Common myeloid progenitor, CD34-positive (primary cell): ENCODE measurements around the gene DMWD.
A peak's percentile ranks its signal among the peaks of the same experiment; 100 is the strongest.

Source experiments
- CTCF ChIA-PET: fragments of 350-600 bp; sonication (Branson Sonifier 250); formaldehyde crosslinking; loops from one replicate; lab custom pipeline; 2021; ENCODE audit warnings: antibody characterized with exemption; lab: Charles Lee
- POLR2A ChIA-PET: fragments of 350-600 bp; sonication (Branson Sonifier 250); formaldehyde crosslinking; loops from one replicate; lab custom pipeline; 2021; ENCODE audit warnings: antibody characterized with exemption; lab: Charles Lee
- DNase-seq, 3 donors: peaks; one replicate each; pipeline versions ENCODE4 v3.0.0 to v3.0.0-alpha.2; 2013
- H3K27ac ChIP-seq, 2 experiments: 1 replicate in 1 of 2; 2 replicates in 1 of 2; pipeline ENCODE4 v1.7.0; 2013; ENCODE audit warnings: inconsistent platforms in 2 of 2, low read length in 2 of 2, mild to moderate bottlenecking in 2 of 2, low read depth in 1 of 2, moderate library complexity in 1 of 2; ENCODE audit not compliant: severe bottlenecking in 2 of 2, insufficient read depth in 1 of 2, poor library complexity in 1 of 2
- H3K27me3 ChIP-seq, 5 experiments: replicated peaks in 2 of 5; 1 replicate in 3 of 5; 2 replicates in 2 of 5; pipeline versions ENCODE4 v1.6.1 to v1.7.0; 2013; ENCODE audit warnings: low read length in 4 of 5, mild to moderate bottlenecking in 2 of 5, moderate library complexity in 2 of 5, inconsistent platforms in 1 of 5; ENCODE audit not compliant: insufficient read depth in 5 of 5, control insufficient read depth in 4 of 5
- H3K36me3 ChIP-seq, 4 experiments: 1 replicate in 2 of 4; 2 replicates in 2 of 4; pipeline versions ENCODE4 v1.6.1 to v1.7.0; 2013; ENCODE audit warnings: low read length in 3 of 4, control low read depth in 1 of 4, mild to moderate bottlenecking in 1 of 4; ENCODE audit not compliant: control insufficient read depth in 4 of 4, insufficient read depth in 4 of 4
- H3K4me1 ChIP-seq, 4 experiments: 1 replicate in 3 of 4; 2 replicates in 1 of 4; pipeline versions ENCODE4 v1.6.1 to v1.7.1; 2013; ENCODE audit warnings: low read length in 3 of 4, mild to moderate bottlenecking in 3 of 4, control low read depth in 1 of 4, inconsistent platforms in 1 of 4, moderate library complexity in 1 of 4; ENCODE audit not compliant: control insufficient read depth in 4 of 4, insufficient read depth in 4 of 4; ENCODE audit errors: control extremely low read depth in 1 of 4
- H3K4me3 ChIP-seq, 7 experiments: 1 replicate in 4 of 7; 2 replicates in 3 of 7; pipeline versions ENCODE4 v1.5.1 to v1.7.0; 2013; ENCODE audit warnings: mild to moderate bottlenecking in 7 of 7, low read length in 6 of 7, moderate library complexity in 6 of 7, inconsistent platforms in 2 of 7, low read depth in 2 of 7, control low read depth in 1 of 7; ENCODE audit not compliant: insufficient read depth in 4 of 7, control insufficient read depth in 1 of 7; ENCODE audit errors: extremely low read depth in 1 of 7
- H3K9me3 ChIP-seq, 5 experiments: 1 replicate in 4 of 5; 2 replicates in 1 of 5; pipeline versions ENCODE4 v1.6.1 to v1.7.1; 2013; ENCODE audit warnings: low read length in 4 of 5, mild to moderate bottlenecking in 2 of 5, inconsistent platforms in 1 of 5, low read depth in 1 of 5, moderate library complexity in 1 of 5; ENCODE audit not compliant: control insufficient read depth in 4 of 5, insufficient read depth in 2 of 5; ENCODE audit errors: control extremely low read depth in 1 of 5
- WGBS: methylation state at CpG from one replicate; pipeline ENCODE4 v1.1.5; 2013; ENCODE audit not compliant: insufficient coverage; 5-methylcytosine and 5-hydroxymethylcytosine counted together

DMWD gene

GRCh38 chr19:45791744-45792469 is 738 bp downstream of the DMWD start:
- 8% methylated on average over 30 of the region's 31 CpGs for WGBS
- Histone ChIP-seq H3K4me1 (peaks cover 4 to 34% (median 30%) of the 10 kb centered on the region in 4 experiments), H3K27ac (no peak overlapping the region), H3K9me3 (no peaks in the 10 kb centered on the region), H3K36me3 (peaks cover 0 to 3% (median 0%) of the 10 kb centered on the region in 4 experiments), H3K4me3 (peak overlapping the region; percentile 22 to 77 (median 53)), H3K27me3 (peaks cover 0 to 67% (median 33%) of the 10 kb centered on the region in 5 experiments)
- CTCF ChIA-PET: interaction anchor here (0.9 to 15.0 kb wide), 3 partner anchors 10 to 20 kb away, joined by 3 to 138 read pairs (median 3); partner anchors contain the start of gene SIX5
- no peak for DNase-seq
- POLR2A ChIA-PET: interaction anchor here (0.6 kb wide), 1 partner anchor 18 kb away, joined by 5 read pairs; no protein-coding TSS in a partner anchor

GRCh38 chr19:45790942-45791341 is 1.7 kb downstream of the DMWD start:
- Histone ChIP-seq H3K36me3 (peaks cover 0 to 3% (median 0%) of the 10 kb centered on the region in 4 experiments), H3K9me3 (no peaks in the 10 kb centered on the region), H3K27me3 (peaks cover 0 to 68% (median 35%) of the 10 kb centered on the region in 5 experiments), H3K4me1 (peaks cover 4 to 34% (median 30%) of the 10 kb centered on the region in 4 experiments), H3K27ac (no peak overlapping the region), H3K4me3 (no peak overlapping the region)
- ChIA-PET CTCF (interaction anchor here (1.6 to 15.0 kb wide), 2 partner anchors 11 to 19 kb away, joined by 3 to 138 read pairs; partner anchors contain the start of gene SIX5), POLR2A (no interaction called here)
- peak; percentile 89 to 94 (median 93) for DNase-seq
- WGBS: 0% methylated on average over 6 of the region's 8 CpGs

GRCh38 chr19:45789035-45789786 is 3.4 kb downstream of the DMWD start:
- no peak overlapping the region for H3K4me3 ChIP-seq
- CTCF ChIA-PET: interaction anchor here (1.2 to 15.0 kb wide), 5 partner anchors 9 to 18 kb away, joined by 3 to 138 read pairs (median 4); partner anchors contain the start of gene SIX5
- peaks cover 0 to 3% (median 0%) of the 10 kb centered on the region in 4 experiments for H3K36me3 ChIP-seq
- WGBS: 96% methylated on average over 12 of the region's 15 CpGs
- no peak overlapping the region for H3K27ac ChIP-seq
- H3K4me1 ChIP-seq: peaks cover 4 to 34% (median 30%) of the 10 kb centered on the region in 4 experiments
- POLR2A ChIA-PET: no interaction called here
- no peak for DNase-seq
- no peaks in the 10 kb centered on the region for H3K9me3 ChIP-seq
- H3K27me3 ChIP-seq: peaks cover 0 to 68% (median 34%) of the 10 kb centered on the region in 5 experiments

GRCh38 chr19:45786533-45786894 is 6.1 kb downstream of the DMWD start:
- Histone ChIP-seq H3K27ac (no peak overlapping the region), H3K4me1 (peaks cover 0 to 12% (median 11%) of the 10 kb centered on the region in 4 experiments), H3K27me3 (peaks cover 0 to 79% (median 29%) of the 10 kb centered on the region in 5 experiments), H3K36me3 (peaks cover 0 to 3% (median 0%) of the 10 kb centered on the region in 4 experiments), H3K9me3 (no peaks in the 10 kb centered on the region), H3K4me3 (no peak overlapping the region)
- WGBS: 97% methylated on average over 16 of the region's 21 CpGs
- ChIA-PET CTCF (interaction anchor here (2.2 to 15.0 kb wide), 2 partner anchors 13 to 15 kb away, joined by 7 to 138 read pairs; partner anchors contain the start of gene SIX5), POLR2A (no interaction called here)
- DNase-seq: no peak

- DNase-seq: peak in 1 of 3 donors; percentile 15
- Histone ChIP-seq H3K9me3 (no peaks in the 10 kb centered on the region), H3K4me1 (peaks cover 0 to 9% (median 6%) of the 10 kb centered on the region in 4 experiments), H3K27me3 (peaks cover 0 to 84% (median 26%) of the 10 kb centered on the region in 5 experiments), H3K36me3 (peaks cover 0 to 3% (median 0%) of the 10 kb centered on the region in 4 experiments), H3K27ac (no peak overlapping the region), H3K4me3 (no peak overlapping the region)
- ChIA-PET CTCF (interaction anchor here (2.2 to 15.0 kb wide), 2 partner anchors 13 to 14 kb away, joined by 7 to 138 read pairs; partner anchors contain the start of gene SIX5), POLR2A (no interaction called here)
- 95% methylated on average over 52 of the region's 57 CpGs for WGBS
Observed at GRCh38 chr19:45785781-45786532, 6.7 kb downstream of the DMWD start.

- DNase-seq: no peak
- peaks cover 0 to 93% (median 28%) of the 10 kb centered on the region in 5 experiments for H3K27me3 ChIP-seq
- ChIA-PET CTCF (interaction anchor here (2.2 kb wide), 1 partner anchor 14 kb away, joined by 7 read pairs; no protein-coding TSS in a partner anchor), POLR2A (no interaction called here)
- H3K4me3 ChIP-seq: no peak overlapping the region
- H3K4me1 ChIP-seq: peaks cover 0 to 6% (median 0%) of the 10 kb centered on the region in 4 experiments
- no peak overlapping the region for H3K27ac ChIP-seq
- peaks cover 0 to 3% (median 0%) of the 10 kb centered on the region in 4 experiments for H3K36me3 ChIP-seq
- WGBS: 97% methylated on average over 5 of the region's 5 CpGs
- no peaks in the 10 kb centered on the region for H3K9me3 ChIP-seq
Observed at GRCh38 chr19:45785097-45785496, 7.5 kb downstream of the DMWD start.
